ENCODE results near the gene GNAO1. TPM values are rescaled to one million over a fixed set of nuclear protein-coding genes. Genes with fewer than 3 reads are reported as not detected.
A peak's percentile ranks its signal among the peaks of the same experiment; 100 is the strongest.

GNAO1 gene
- total and polyA plus RNA-seq, 9 of the 15 experiments (the other 6 are each of a cell fraction or from before 2014, with no cell fraction given): 0.07 to 0.42 (median 0.08) TPM; not detected in 5

DNA sequence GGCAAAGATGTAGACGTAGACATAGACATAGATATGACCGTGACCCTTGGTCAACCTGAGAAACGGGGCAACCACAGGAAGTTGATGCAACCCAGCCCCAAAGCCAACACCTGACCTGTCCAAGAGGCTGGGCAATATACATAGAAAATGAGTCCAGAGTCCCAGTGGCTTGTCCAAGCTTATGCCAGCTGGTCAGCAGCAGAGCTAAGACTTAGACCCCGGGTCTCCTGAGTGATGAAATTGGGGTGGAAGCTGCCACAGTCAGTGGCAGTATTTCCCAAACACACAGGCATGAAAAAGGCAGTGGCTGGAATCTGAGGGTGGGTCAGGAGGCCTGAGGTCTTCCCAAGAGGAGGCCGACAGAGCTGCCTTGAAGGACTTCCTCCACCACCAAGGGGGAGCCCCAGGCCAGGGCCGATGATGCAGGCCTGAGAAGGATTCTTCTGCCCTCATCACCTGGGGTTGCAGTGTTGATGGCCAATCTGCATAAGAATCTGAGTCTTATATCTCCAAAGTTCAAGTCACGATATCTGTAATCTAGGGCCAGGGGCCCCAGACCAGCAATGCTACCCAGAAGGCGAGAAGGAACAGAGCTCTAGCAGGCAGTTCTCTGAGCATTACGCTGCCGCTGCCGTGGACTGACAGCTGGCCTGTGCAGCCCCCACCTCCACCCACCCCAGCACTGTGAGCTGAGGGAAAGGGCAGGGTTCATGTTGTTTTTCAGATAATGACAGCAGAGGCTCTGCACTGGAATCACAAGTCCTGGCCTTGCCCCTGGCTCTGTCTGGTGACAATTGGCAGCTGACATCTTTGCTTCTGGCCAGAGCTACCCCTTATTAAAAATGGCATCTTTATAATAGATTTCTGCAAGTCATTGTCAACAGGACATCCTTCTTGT is 72.7 kb downstream of the GNAO1 start (continued):
- TF ChIP-seq ESRRB (CRISPR knock-in tag; IDR thresholded peaks at IDR 0.05; ENCODE audit: borderline replicate concordance) (no peak), SRF (CRISPR knock-in tag; IDR thresholded peaks at IDR 0.05) (0 out of 4 replicates have a peak, but pooled peaks of 1 of the 2 experiments have one; percentile 15), SETDB1 (IDR thresholded peaks at IDR 0.05; ENCODE audit: low read length) (no peak), MTF1 (CRISPR knock-in tag; IDR thresholded peaks at IDR 0.05; ENCODE audit: borderline replicate concordance) (no peak), CBX5 (IDR thresholded peaks at IDR 0.05; ENCODE audit: borderline replicate concordance, low read depth) (no peak), SMARCE1 (IDR thresholded peaks at IDR 0.05) (0 out of 2 replicates have a peak, but pooled peaks have one; percentile 10), YY1 (IDR thresholded peaks at IDR 0.05; ENCODE audit: borderline replicate concordance in 1 of 3, control insufficient read depth in 1 of 3, extremely low read depth in 1 of 3, insufficient read depth in 3 of 3, insufficient read length in 1 of 3, insufficient replicate concordance in 2 of 3, low read depth in 1 of 3, low read length in 2 of 3) (peak in 1 of 3 experiments; percentile 27), EZH2 (IDR thresholded peaks at IDR 0.05; ENCODE audit: borderline replicate concordance, low read depth, low read length) (no peak), E4F1 (CRISPR knock-in tag; IDR thresholded peaks at IDR 0.05; ENCODE audit: borderline replicate concordance) (no peak), ZNF384 (IDR thresholded peaks at IDR 0.05; ENCODE audit: low read depth, low read length) (no peak), SIX5 (IDR thresholded peaks at IDR 0.05; ENCODE audit: borderline replicate concordance in 1 of 2, insufficient read depth in 1 of 2, low read depth in 1 of 2, low read length in 2 of 2) (no peak), ZNF316 (IDR thresholded peaks at IDR 0.05) (peak; percentile 45; the same call in 1 of the 2 replicates), CEBPG (CRISPR knock-in tag; IDR thresholded peaks at IDR 0.05) (no peak), CEBPG (tag; conservative IDR thresholded peaks at IDR 0.05 in 1 of 2, IDR thresholded peaks at IDR 0.05 in 1 of 2) (peak in 1 of 2 experiments; percentile 49; a peak in 1 of 4 replicates), NR2C1 (IDR thresholded peaks at IDR 0.05) (no peak), NR2C1 (tag; IDR thresholded peaks at IDR 0.05) (0 out of 2 replicates have a peak, but pooled peaks have one; percentile 28)
- TF ChIP-seq, protein P1, sequence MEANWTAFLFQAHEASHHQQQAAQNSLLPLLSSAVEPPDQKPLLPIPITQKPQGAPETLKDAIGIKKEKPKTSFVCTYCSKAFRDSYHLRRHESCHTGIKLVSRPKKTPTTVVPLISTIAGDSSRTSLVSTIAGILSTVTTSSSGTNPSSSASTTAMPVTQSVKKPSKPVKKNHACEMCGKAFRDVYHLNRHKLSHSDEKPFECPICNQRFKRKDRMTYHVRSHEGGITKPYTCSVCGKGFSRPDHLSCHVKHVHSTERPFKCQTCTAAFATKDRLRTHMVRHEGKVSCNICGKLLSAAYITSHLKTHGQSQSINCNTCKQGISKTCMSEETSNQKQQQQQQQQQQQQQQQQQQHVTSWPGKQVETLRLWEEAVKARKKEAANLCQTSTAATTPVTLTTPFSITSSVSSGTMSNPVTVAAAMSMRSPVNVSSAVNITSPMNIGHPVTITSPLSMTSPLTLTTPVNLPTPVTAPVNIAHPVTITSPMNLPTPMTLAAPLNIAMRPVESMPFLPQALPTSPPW (CRISPR knock-in tag; IDR thresholded peaks at IDR 0.05): peak; percentile 16; the same call in 1 of the 2 replicates
- TF ChIP-seq, protein P2, sequence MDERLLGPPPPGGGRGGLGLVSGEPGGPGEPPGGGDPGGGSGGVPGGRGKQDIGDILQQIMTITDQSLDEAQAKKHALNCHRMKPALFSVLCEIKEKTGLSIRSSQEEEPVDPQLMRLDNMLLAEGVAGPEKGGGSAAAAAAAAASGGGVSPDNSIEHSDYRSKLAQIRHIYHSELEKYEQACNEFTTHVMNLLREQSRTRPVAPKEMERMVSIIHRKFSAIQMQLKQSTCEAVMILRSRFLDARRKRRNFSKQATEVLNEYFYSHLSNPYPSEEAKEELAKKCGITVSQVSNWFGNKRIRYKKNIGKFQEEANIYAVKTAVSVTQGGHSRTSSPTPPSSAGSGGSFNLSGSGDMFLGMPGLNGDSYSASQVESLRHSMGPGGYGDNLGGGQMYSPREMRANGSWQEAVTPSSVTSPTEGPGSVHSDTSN (CRISPR knock-in tag; IDR thresholded peaks at IDR 0.05; ENCODE audit: low read depth): no peak
- TF ChIP-seq, protein P2 (tag; conservative IDR thresholded peaks at IDR 0.05; ENCODE audit: low read depth): 0 out of 2 replicates have a peak, but pooled peaks have one; percentile 22
